IMR-90 (cell line): ENCODE data around the gene USP50. TPM values are rescaled to one million over a fixed set of nuclear protein-coding genes. Genes with fewer than 3 reads are reported as not detected.

Source experiments
- ATAC-seq: fragments of 200-7000 bp; cut with Tn5 transposase; 2 replicates; pipeline ENCODE4 v1.9.1; 2020; ENCODE audit warnings: low read depth, mild to moderate bottlenecking, moderate library complexity
- BruUV-seq: library from RNA; stranded (reverse); fragments of 400-500 nt; replicated peaks from 2 replicates; lab custom pipeline; 2021; lab: Mats Ljungman, UMichigan
- CTCF ChIA-PET: fragments of 300-600 bp; formaldehyde crosslinking; extraction: SDS; loops from one replicate; lab custom pipeline; 2021; ENCODE audit warnings: antibody characterized with exemption; lab: Yijun Ruan, JAX
- POLR2A ChIA-PET: fragments of 300-600 bp; sonication (Branson Sonifier 250); formaldehyde crosslinking; loops from one replicate; lab custom pipeline; 2022; ENCODE audit warnings: antibody characterized with exemption; ENCODE audit not compliant: unreplicated experiment; lab: Charles Lee
- DNase-seq: peaks from one replicate; pipeline ENCODE4 v3.0.0; 2013
- H2AFZ ChIP-seq: replicated peaks from 2 replicates; pipeline ENCODE3; 2013; ENCODE audit warnings: low read length, mild to moderate bottlenecking; ENCODE audit not compliant: poor library complexity
- H2AK5ac ChIP-seq: 2 replicates; pipeline ENCODE4 v1.6.1; 2013; ENCODE audit warnings: low read depth, low read length, inconsistent platforms
- H2AK9ac ChIP-seq: replicated peaks from 2 replicates; pipeline ENCODE3; 2013; ENCODE audit warnings: mild to moderate bottlenecking, low read depth, low read length, moderate library complexity; ENCODE audit not compliant: poor library complexity
- H2BK120ac ChIP-seq: 2 replicates; pipeline ENCODE4 v1.6.1; 2013; ENCODE audit warnings: low read depth, low read length, inconsistent platforms
- H2BK15ac ChIP-seq: 3 replicates; pipeline ENCODE4 v1.6.1; 2013; ENCODE audit warnings: low read depth, low read length, inconsistent platforms
- H2BK20ac ChIP-seq: 2 replicates; pipeline ENCODE4 v1.6.1; 2013; ENCODE audit warnings: low read depth, mild to moderate bottlenecking, inconsistent platforms, low read length, moderate library complexity
- H2BK5ac ChIP-seq: 2 replicates; pipeline ENCODE4 v1.6.1; 2013; ENCODE audit warnings: mild to moderate bottlenecking, low read depth, low read length, inconsistent platforms; ENCODE audit not compliant: poor library complexity, severe bottlenecking
- H3K14ac ChIP-seq: replicated peaks from 2 replicates; pipeline ENCODE4 v1.6.1; 2013; ENCODE audit warnings: low read depth, low read length, inconsistent platforms
- H3K18ac ChIP-seq: 2 replicates; pipeline ENCODE4 v1.6.1; 2013; ENCODE audit warnings: low read depth, low read length, control low read depth
- H3K23ac ChIP-seq: 2 replicates; pipeline ENCODE4 v1.6.1; 2013; ENCODE audit warnings: low read depth, low read length, inconsistent platforms
- H3K27ac ChIP-seq: 2 replicates; pipeline ENCODE4 v1.5.1; 2013; ENCODE audit warnings: mild to moderate bottlenecking, control low read depth, low read length; ENCODE audit not compliant: insufficient read depth
- H3K27me3 ChIP-seq: 2 replicates; pipeline ENCODE4 v1.6.1; 2013; ENCODE audit warnings: low read length; ENCODE audit not compliant: control insufficient read depth, insufficient read depth
- H3K36me3 ChIP-seq: 2 replicates; pipeline ENCODE4 v1.6.1; 2013; ENCODE audit warnings: low read length, mixed read lengths; ENCODE audit not compliant: control insufficient read depth, insufficient read depth
- H3K4ac ChIP-seq: 2 replicates; pipeline ENCODE4 v1.6.1; 2013; ENCODE audit warnings: low read depth, low read length, inconsistent platforms
- H3K4me1 ChIP-seq: 2 replicates; pipeline ENCODE4 v1.6.1; 2013; ENCODE audit warnings: low read length, mixed read lengths; ENCODE audit not compliant: control insufficient read depth, insufficient read depth
- H3K4me2 ChIP-seq: 2 replicates; pipeline ENCODE4 v1.6.1; 2013; ENCODE audit warnings: low read depth, mild to moderate bottlenecking, control low read depth, low read length, moderate library complexity
- H3K4me3 ChIP-seq: 2 replicates; pipeline ENCODE4 v1.5.1; 2013; ENCODE audit warnings: low read depth, mild to moderate bottlenecking, control low read depth, low read length, moderate library complexity; ENCODE audit not compliant: insufficient read depth
- H3K56ac ChIP-seq: 2 replicates; pipeline ENCODE4 v1.6.1; 2013; ENCODE audit warnings: low read length, inconsistent platforms; ENCODE audit not compliant: insufficient read depth; ENCODE audit errors: extremely low read depth
- H3K79me1 ChIP-seq, 2 experiments: 2 replicates each; pipeline ENCODE4 v1.6.1; 2013; ENCODE audit warnings: low read length in 2 of 2, inconsistent platforms in 1 of 2, low read depth in 1 of 2
- H3K9ac ChIP-seq: 2 replicates; pipeline ENCODE4 v1.6.1; 2013; ENCODE audit warnings: low read depth, low read length, control low read depth
- H3K9me1 ChIP-seq: 2 replicates; pipeline ENCODE4 v1.6.1; 2013; ENCODE audit warnings: low read length, inconsistent platforms; ENCODE audit not compliant: insufficient read depth
- H3K9me3 ChIP-seq: 2 replicates; pipeline ENCODE4 v1.6.1; 2013; ENCODE audit warnings: low read length; ENCODE audit not compliant: control insufficient read depth, insufficient read depth
- H4K20me1 ChIP-seq: 2 replicates; pipeline ENCODE4 v1.6.1; 2013; ENCODE audit warnings: low read length, inconsistent platforms; ENCODE audit not compliant: insufficient read depth
- H4K5ac ChIP-seq: 2 replicates; pipeline ENCODE4 v1.6.1; 2013; ENCODE audit warnings: mild to moderate bottlenecking, low read depth, low read length, control low read depth
- H4K8ac ChIP-seq, 2 experiments: 2 replicates each; pipeline ENCODE4 v1.6.1; 2013; ENCODE audit warnings: low read depth in 2 of 2, low read length in 2 of 2, control low read depth in 1 of 2, inconsistent platforms in 1 of 2
- H4K91ac ChIP-seq: 2 replicates; pipeline ENCODE4 v1.6.1; 2013; ENCODE audit warnings: low read depth, low read length, inconsistent platforms; ENCODE audit not compliant: insufficient read depth
- BHLHE40 ChIP-seq: fragments of 150-350 bp; IDR thresholded peaks from 2 replicates; pipeline ENCODE4 v1.6.1; 2016; ENCODE audit warnings: mild to moderate bottlenecking, low read depth, low read length
- CEBPB ChIP-seq: IDR thresholded peaks from 2 replicates; pipeline ENCODE4 v1.6.1; 2012; ENCODE audit warnings: low read depth, low read length, improper control_type of control experiment
- CHD1 ChIP-seq: IDR thresholded peaks from 2 replicates; pipeline ENCODE4 v1.6.1; 2012; ENCODE audit warnings: low read depth, low read length, improper control_type of control experiment
- FOS ChIP-seq: fragments of 150-350 bp; IDR thresholded peaks from 2 replicates; pipeline ENCODE4 v1.6.1; 2016; ENCODE audit warnings: low read depth, low read length
- MAFK ChIP-seq: IDR thresholded peaks from 2 replicates; pipeline ENCODE4 v1.6.1; 2012; ENCODE audit warnings: low read depth, low read length, improper control_type of control experiment
- MAZ ChIP-seq: IDR thresholded peaks from 2 replicates; pipeline ENCODE4 v1.6.1; 2012; ENCODE audit warnings: low read depth, mild to moderate bottlenecking, low read length, improper control_type of control experiment, moderate library complexity, borderline replicate concordance
- MXI1 ChIP-seq: IDR thresholded peaks from 2 replicates; pipeline ENCODE4 v1.6.1; 2012; ENCODE audit warnings: low read depth, mild to moderate bottlenecking, low read length, moderate library complexity, borderline replicate concordance
- NFE2L2 ChIP-seq: fragments of 150-350 bp; IDR thresholded peaks from 2 replicates; pipeline ENCODE4 v1.6.1; 2016; ENCODE audit warnings: low read depth, mild to moderate bottlenecking, low read length
- POLR2A ChIP-seq: IDR thresholded peaks from 2 replicates; pipeline ENCODE4 v1.6.1; 2012; ENCODE audit warnings: mild to moderate bottlenecking, low read depth, low read length
- RAD21 ChIP-seq: IDR thresholded peaks from 2 replicates; pipeline ENCODE4 v1.6.1; 2012; ENCODE audit warnings: low read length, improper control_type of control experiment
- RCOR1 ChIP-seq: IDR thresholded peaks from 2 replicates; pipeline ENCODE4 v1.6.1; 2012; ENCODE audit warnings: mild to moderate bottlenecking, low read length, improper control_type of control experiment; ENCODE audit not compliant: insufficient replicate concordance
- RFX5 ChIP-seq: IDR thresholded peaks from 2 replicates; pipeline ENCODE4 v1.8.0; 2012; ENCODE audit warnings: low read depth, mild to moderate bottlenecking, low read length, moderate library complexity
- SMC3 ChIP-seq: fragments of 150-350 bp; IDR thresholded peaks from 2 replicates; pipeline ENCODE4 v1.6.1; 2016; ENCODE audit warnings: low read depth, mild to moderate bottlenecking, antibody characterized with exemption, low read length, moderate library complexity
- WGBS, 2 experiments: methylation state at CpG; one replicate each; pipeline versions ENCODE4 v1.1.5 to v1.1.7; 2013; ENCODE audit warnings: missing lambda C conversion rate in 2 of 2; ENCODE audit not compliant: insufficient read length in 1 of 2; ENCODE audit errors: extremely low coverage in 2 of 2; 5-methylcytosine and 5-hydroxymethylcytosine counted together
- dilution Hi-C: fragments of 300-500 bp; cut with HindIII; formaldehyde crosslinking; loops from one replicate; pipeline ENCODE4 v1.14.3; 2018; ENCODE audit warnings: low sequenced_read_pairs; ENCODE audit not compliant: unreplicated experiment
- in situ Hi-C: fragments of 300-500 bp; cut with MboI; formaldehyde crosslinking; loops from 3 replicates; pipeline ENCODE4 v1.14.3; 2019; ENCODE audit warnings: low sequenced_read_pairs, inconsistent platforms, mixed read lengths
- intact Hi-C: fragments of 100-400 bp; cut with micrococcal nuclease; formaldehyde crosslinking; loops from 2 replicates; pipeline ENCODE4 v1.10.0; 2022
- polyA plus RNA-seq, 3 experiments: library from polyadenylated mRNA; depleted of rRNA; stranded (reverse); fragments of >200 nt; gene quantifications; 2 replicates each; pipeline ENCODE4 v1.2.3, GENCODE V29; 2012; ENCODE audit warnings: low replicate concordance in 1 of 3
- total RNA-seq: library from RNA; depleted of rRNA; stranded (reverse); fragments of >200 nt; gene quantifications from 2 replicates; pipeline ENCODE4 v1.2.3, GENCODE V29; 2012
- TF ChIP-seq, protein P1 (sequence below): fragments of 150-350 bp; IDR thresholded peaks from 2 replicates; pipeline ENCODE4 v1.6.1; 2017; ENCODE audit warnings: mild to moderate bottlenecking, antibody characterized with exemption, low read length, low read depth
- TF ChIP-seq, protein P2 (sequence below): conservative IDR thresholded peaks from 2 replicates; pipeline ENCODE4 v1.5.1; 2012; ENCODE audit warnings: mild to moderate bottlenecking, low read depth, low read length, improper control_type of control experiment
- TF ChIP-seq, protein P3 (sequence below): fragments of 150-350 bp; IDR thresholded peaks from 2 replicates; pipeline ENCODE4 v1.6.1; 2016; ENCODE audit warnings: low read depth, mild to moderate bottlenecking, low read length, moderate library complexity, borderline replicate concordance

Gene USP50
- total and polyA plus RNA-seq, 2 of the 4 experiments (the other 2 are of a cell fraction) = not detected

DNA sequence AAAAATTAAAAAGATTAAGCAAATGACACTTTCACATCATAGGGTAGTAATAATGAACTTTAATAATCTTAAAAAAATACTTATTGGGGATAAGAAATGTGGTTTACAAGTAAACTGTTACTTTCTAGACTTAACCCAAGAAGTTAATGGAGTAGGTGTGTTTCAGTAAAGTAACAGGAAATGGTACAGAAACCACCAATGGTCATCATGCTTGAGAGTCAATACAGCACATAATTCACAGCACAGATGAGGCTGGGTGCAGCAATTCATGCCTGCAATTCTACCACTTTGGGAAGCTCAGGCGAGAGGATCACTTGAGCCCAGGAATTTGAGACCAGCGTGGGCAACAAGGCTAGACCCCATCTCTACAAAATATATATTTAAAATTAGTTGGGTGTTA, 11.5 kb upstream of the USP50 start:
- Histone ChIP-seq H3K9ac (no peak overlapping the region), H2BK20ac (no peak overlapping the region), H3K14ac (no peak overlapping the region), H3K9me3 (no peaks in the 10 kb centered on the region), H3K4me2 (no peak overlapping the region), H3K4ac (no peak overlapping the region), H2AFZ (no peak overlapping the region), H3K23ac (no peak overlapping the region), H4K8ac (no peak overlapping the region), H2AK5ac (no peak overlapping the region), H4K91ac (no peak overlapping the region), H4K20me1 (no peaks in the 10 kb centered on the region; the same call in 1 of the 2 replicates), H3K27me3 (no peaks in the 10 kb centered on the region), H2BK15ac (no peak overlapping the region), H3K27ac (no peak overlapping the region), H3K79me1 (peaks cover 0 to 4% of the 10 kb centered on the region in 2 experiments; a peak in 1 of 4 replicates), H3K56ac (no peak overlapping the region), H2BK5ac (no peak overlapping the region), H2AK9ac (no peak overlapping the region), H3K4me3 (no peak overlapping the region), H4K5ac (no peak overlapping the region), H3K9me1 (peaks cover 3% of the 10 kb centered on the region; the same call in 1 of the 2 replicates), H3K36me3 (peaks cover 8% of the 10 kb centered on the region), H3K18ac (no peak overlapping the region), H3K4me1 (no peaks in the 10 kb centered on the region), H2BK120ac (no peak overlapping the region)
- ChIA-PET CTCF (no interaction called here), POLR2A (no interaction called here)
- no TSS peak for BruUV-seq
- no CpG with 5 or more reads among the region's 2 CpGs for WGBS, 2 experiments
- ATAC-seq = no peak
- in situ Hi-C loops = no loop called here
- TF ChIP-seq MAZ = no peak
- no peak for TF ChIP-seq NFE2L2
- TF ChIP-seq, protein P1, sequence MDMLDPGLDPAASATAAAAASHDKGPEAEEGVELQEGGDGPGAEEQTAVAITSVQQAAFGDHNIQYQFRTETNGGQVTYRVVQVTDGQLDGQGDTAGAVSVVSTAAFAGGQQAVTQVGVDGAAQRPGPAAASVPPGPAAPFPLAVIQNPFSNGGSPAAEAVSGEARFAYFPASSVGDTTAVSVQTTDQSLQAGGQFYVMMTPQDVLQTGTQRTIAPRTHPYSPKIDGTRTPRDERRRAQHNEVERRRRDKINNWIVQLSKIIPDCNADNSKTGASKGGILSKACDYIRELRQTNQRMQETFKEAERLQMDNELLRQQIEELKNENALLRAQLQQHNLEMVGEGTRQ = no peak
- no peak for TF ChIP-seq MAFK
- no peak for TF ChIP-seq POLR2A
- TF ChIP-seq BHLHE40 = no peak
- no peak for TF ChIP-seq RFX5
- no peak for TF ChIP-seq RCOR1
- TF ChIP-seq, protein P2, sequence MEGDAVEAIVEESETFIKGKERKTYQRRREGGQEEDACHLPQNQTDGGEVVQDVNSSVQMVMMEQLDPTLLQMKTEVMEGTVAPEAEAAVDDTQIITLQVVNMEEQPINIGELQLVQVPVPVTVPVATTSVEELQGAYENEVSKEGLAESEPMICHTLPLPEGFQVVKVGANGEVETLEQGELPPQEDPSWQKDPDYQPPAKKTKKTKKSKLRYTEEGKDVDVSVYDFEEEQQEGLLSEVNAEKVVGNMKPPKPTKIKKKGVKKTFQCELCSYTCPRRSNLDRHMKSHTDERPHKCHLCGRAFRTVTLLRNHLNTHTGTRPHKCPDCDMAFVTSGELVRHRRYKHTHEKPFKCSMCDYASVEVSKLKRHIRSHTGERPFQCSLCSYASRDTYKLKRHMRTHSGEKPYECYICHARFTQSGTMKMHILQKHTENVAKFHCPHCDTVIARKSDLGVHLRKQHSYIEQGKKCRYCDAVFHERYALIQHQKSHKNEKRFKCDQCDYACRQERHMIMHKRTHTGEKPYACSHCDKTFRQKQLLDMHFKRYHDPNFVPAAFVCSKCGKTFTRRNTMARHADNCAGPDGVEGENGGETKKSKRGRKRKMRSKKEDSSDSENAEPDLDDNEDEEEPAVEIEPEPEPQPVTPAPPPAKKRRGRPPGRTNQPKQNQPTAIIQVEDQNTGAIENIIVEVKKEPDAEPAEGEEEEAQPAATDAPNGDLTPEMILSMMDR = no peak
- no peak for TF ChIP-seq SMC3
- no peak for TF ChIP-seq MXI1
- no peak for TF ChIP-seq CHD1
- TF ChIP-seq, protein P3, sequence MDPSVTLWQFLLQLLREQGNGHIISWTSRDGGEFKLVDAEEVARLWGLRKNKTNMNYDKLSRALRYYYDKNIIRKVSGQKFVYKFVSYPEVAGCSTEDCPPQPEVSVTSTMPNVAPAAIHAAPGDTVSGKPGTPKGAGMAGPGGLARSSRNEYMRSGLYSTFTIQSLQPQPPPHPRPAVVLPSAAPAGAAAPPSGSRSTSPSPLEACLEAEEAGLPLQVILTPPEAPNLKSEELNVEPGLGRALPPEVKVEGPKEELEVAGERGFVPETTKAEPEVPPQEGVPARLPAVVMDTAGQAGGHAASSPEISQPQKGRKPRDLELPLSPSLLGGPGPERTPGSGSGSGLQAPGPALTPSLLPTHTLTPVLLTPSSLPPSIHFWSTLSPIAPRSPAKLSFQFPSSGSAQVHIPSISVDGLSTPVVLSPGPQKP = no peak
- no peak for TF ChIP-seq RAD21
- no peak for TF ChIP-seq CEBPB
- TF ChIP-seq FOS = no peak
- DNase-seq = no peak
- dilution Hi-C loops = no loop called here
- intact Hi-C loops = no loop called here
